Endometrial microvascular endothelial cells (primary cell): ENCODE results near the gene MOK. TPM values are rescaled to one million over a fixed set of nuclear protein-coding genes. Genes with fewer than 3 reads are reported as not detected.

Source experiments
- in situ Hi-C: cut with HindIII; loops from 2 replicates; pipeline ENCODE4 v1.10.0; 2017; ENCODE audit warnings: low sequenced_read_pairs, low pct_unique_long_range_greater_than_20kb; ENCODE audit errors: inconsistent ontology term
- total RNA-seq: library from RNA; depleted of rRNA; stranded (reverse); fragments of >200 nt; gene quantifications from one replicate; pipeline ENCODE4 v1.2.3, GENCODE V29; 2015; ENCODE audit errors: inconsistent ontology term

Gene MOK
- total RNA-seq, 1 donor from 2014 or later: 7.5 TPM

DNA sequence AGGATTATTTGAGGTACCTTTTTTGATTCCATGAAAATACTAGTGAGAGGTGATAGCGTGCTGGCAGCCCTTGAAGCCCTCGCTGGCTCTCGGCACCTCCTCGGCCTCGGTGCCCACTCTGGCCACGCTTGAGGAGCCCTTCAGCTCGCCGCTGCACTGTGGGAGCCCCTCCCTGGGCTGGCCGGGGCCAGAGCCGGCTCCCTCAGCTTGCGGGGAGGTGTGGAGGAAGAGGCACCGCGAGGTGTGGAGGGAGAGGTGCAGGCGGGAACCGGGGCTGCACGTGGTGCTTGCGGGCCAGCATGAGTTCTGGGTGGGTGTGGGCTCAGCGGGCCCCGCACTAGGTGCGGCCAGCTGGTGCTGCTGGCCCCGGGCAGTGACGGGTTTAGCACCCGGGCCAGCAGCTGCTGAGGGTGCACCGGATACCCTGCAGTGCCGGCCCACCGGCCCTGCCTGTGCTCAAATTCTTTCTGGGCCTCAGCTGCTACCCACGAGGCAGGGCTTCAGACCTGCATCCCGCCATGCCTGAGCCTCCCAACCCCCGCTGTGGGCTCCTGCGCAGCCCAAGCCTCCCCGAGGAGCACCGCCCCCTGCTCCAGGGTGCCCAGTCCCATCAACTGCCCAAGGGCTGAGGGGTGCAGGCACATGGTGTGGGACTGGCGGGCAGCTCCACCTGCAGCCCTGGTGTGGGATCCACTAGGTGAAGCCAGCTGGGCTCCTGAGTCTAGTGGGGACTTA, 7.4 kb downstream of the MOK start:
- in situ Hi-C loops: no loop called here

DNA sequence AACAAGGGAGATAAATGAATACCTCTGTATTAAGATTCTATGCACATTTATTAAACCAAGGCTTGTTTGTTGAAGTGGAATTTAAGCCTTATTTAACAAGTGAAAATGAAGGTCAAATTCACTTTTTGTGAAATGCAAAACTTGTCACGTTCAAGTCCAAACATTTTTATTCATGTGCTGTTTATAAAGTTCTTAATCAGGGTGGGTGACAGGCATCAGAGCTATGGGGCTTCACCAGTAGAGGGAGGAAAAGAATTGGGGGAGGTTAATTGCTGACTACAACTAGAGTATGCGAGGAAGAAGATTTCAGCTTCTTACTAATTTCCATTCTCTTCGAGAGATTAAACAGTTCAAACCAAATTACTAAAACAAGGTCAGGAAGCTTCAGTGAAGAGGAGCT, 9.7 kb downstream of the MOK start:
- in situ Hi-C loops: no loop called here

DNA sequence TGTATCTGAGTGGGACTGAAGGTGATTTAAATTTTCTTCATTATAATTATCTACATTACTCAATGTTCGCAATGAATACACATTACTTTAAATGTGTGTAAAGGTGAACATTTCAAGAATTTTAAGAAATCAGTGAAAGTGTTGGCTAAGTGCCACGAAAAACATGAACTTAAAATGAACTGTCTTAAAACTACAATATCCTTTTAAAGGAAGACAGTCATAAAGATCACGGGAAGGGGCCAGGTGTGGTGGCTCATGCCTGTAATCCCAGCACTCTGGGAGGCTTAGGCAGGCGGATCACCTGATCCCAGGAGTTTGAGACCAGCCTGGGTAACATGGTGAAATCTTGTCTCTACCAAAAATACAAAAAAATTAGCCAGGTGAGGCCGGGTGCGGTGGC, 11.2 kb downstream of the MOK start:
- in situ Hi-C loops: no loop called here

DNA sequence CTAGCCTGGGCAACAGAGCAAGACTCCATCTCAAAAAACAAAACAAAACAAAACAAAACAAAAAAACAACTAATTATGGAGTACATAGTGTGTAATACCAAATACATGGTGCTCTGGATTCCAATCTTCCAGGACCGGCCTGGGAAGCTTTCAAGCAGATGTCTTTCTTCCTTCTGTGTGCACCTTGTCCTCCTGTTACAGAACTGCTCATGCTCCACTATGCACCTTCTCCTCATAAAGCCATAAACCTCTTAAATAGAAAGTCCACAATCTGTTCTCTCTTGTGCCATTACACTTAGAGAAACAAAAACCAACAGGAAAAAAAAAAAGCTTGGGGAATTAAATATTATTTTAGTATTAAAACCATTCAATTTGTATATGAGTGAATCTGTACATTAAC, 12.5 kb downstream of the MOK start:
- in situ Hi-C loops: no loop called here

DNA sequence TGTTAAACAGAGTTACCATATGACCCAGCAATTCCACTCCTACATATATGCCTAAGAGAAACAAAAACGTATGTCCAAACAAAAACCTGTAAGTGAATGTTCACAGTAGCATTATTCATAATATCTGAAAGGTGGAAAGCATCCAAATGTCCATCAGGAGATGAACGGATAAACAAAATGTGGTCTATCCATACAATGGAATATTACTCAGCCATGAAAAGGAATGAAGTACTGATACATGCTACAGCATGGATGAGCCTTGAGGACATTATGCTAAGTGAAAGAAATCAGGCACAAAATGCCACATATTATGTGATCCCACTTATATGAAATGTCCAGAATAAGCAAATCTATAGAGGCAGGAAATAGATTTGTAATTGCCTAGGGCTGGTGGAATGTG, 16.8 kb downstream of the MOK start:
- in situ Hi-C loops: no loop called here

DNA sequence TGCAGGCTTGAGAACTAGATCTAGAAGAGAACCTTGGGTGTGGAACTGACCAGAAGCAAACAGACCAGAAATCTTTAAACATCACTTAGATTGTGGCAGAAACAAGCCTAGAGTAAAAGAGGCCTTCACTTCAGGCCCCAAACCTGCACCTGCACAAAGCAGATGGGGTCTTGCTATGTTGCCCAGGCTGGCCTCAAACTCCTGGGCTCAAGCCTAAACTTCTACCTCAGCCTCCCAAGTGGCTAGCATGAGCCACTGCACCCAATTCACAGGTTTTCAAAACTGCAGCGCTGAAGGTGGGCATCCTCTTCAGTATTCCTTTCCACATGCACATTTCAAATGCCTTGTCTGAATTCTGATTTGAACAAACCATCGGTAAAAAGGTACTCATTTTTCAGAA, 19.9 kb downstream of the MOK start:
- in situ Hi-C loops: no loop called here

DNA sequence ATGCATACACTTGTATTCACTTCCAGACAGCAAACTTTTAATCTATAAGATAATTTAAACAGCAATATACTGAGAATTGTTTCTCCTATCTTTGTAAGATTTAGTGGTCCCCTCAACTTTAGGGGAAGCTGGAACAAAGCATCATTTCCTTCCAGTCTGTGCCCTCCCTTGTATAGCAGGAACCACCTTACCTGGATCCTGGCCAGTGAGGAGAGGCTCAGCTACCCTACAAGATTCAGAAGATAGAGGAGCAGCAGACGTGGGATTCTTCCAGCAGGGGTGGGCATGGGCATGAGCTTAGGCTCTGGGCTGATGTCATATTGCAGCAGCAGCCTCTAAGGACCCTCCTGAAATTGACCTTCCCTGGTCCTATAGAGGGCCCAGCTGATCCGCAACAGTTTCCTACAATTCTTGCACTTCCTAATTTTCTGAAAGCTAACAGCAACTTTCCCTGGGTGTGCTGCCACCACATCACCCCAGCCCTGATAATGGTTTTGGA, 21.3 kb downstream of the MOK start:
- in situ Hi-C loops: no loop called here

DNA sequence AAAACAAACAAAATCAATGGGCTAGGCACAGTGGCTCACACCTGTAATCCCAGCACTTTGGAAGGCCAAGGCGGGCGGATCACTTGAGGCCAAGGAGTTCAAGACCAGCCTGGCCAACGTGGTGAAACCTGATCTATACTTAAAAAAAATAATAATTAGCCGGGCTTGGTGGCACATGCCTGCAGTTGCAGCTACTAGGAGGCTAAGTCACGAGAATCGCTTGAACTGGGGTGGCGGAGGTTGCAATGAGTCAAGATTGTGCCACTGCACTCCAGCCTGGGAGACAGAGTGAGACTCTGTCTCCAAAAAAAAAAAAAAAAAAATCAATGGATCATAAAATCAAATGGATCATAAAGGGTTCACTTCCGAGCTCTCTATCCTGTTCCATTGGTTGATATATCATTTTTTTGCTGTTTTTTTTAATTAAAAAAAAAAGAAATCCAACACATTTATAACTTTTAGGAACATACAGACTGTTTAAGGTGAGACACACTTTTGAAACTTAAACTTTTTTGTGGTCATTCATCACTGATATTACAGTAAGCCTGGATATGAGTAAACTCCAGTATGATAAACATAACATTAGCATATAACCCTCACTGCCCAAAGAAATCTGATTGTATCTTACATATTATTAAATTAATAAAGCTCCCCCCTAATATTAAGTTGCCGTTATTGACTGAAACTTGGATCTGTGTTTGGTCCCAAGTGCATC, 22.1 kb downstream of the MOK start:
- in situ Hi-C loops: no loop called here

DNA sequence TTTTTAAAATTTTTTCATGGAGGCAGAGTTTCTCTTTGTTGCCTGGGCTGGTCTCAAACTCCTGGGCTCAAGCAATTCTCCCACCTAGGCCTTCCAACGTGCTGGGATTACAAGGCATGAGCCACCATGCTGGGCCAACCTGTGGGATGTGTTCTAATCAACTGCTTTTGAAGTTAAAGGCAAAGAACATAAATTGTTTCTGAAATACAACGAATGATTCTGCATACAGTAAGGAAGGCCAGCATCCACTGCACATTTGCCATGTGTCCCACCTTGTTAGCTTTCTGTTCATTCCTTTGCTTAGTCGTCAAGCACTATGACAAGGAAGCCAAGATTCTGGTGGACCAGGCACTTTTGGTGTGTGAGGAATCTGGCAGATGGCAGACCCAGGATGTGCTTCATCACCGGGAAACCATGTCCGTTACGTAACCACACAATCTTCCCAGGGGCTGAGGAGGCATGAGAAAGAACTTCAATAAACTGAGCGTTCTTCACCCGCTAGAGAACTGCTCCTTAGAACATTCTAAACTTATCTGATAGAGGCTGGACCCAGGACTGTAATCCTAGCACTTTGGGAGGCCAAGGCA, 24.5 kb downstream of the MOK start:
- in situ Hi-C loops: no loop called here

DNA sequence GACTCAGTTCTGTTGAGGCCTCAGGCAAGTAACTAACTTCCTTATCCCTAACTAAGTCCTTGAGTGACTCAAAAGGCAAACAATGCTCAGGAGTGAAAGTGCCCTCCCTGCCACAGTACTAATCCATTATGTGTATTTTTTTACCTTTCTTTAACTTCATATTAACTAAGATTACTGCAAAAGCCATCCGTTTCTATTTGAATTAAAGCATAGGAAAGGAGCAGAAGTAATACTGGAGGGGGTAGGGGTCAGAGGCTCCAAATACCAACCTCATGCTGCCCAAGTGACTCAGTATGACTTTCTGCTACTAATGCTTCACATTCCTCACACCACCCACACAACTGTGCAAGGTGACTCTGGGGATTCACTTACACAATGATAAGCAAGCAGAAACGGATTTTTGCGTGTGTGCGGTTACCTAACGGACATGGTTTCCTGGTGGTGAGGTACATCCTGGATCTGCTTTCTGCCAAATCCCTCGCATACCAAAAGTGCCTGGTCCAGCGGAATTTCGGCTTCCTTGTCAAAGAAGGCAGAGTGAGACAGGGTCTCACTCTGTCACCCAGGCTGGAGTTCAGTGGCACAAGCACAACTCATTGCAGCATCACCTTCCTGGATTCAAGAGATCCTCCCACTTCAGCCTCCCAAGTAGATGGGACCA, 25.1 kb downstream of the MOK start:
- in situ Hi-C loops: no loop called here

DNA sequence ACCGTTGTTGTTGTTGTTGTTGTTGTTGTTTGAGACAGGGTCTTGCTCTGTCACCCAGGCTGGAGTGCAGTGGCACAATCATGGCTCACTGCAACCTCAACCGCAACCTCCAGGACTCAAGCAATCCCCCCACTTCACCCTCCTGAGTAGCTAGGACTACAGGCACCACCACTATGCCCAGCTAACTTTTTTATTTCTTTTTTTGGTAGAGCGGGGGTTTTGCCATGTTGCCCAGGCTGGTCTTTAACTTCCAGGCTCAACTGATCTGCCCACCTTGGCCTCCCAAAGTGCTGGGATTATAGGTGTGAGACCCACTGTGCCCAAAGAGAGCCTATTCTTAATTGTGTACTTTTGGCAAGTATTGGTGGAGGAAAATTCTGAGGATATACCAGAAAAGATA, 25.7 kb downstream of the MOK start:
- in situ Hi-C loops: no loop called here

DNA sequence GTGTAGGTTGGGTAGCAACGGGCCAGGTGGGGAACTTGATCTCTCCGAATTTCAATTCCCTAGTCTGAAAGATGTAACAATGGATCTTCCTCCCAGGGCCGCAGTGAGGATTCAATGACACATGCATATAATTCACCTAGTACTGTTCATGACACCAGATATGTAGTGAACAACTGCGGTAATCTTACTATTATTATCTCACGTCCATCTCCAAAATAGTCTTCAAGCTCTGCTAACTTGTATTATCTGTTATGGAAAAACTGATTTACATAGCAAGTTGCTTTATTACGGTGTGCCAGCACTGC, 26.4 kb downstream of the MOK start:
- in situ Hi-C loops: no loop called here

DNA sequence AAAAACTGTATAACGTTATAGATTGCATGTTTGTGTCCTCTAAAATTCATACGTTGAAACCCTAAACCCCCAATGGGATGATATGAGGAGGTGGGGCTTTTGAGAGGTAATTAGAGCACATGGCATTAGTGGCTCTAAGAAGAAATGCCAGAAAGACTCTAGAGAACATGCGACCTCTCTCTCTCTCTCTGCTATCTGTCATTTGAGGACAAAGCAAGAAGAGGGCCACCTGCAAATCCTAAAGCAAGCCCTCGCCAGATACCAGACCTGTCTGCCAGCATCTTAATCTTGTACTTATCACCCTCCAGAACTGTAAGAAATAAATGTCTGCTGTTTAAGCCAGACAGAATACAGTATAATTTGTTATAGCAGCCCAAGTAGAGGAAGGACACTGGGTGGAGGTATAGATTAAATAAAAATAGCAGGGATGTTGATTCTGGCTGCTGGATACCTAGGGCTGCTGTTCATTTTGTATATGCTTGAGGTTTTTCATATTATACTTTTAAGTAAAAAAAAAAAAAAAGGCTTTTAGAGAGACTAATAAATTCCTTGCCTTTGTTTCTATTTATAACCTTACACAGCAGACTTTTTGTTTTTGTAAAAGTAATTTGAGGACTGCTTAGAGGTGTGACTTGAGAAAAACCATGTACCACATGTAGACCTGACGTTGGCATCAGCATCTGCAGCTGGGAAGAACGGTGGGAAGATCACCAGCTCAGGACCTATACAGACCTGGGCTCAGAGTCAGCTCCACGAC, 26.9 kb downstream of the MOK start:
- in situ Hi-C loops: no loop called here

DNA sequence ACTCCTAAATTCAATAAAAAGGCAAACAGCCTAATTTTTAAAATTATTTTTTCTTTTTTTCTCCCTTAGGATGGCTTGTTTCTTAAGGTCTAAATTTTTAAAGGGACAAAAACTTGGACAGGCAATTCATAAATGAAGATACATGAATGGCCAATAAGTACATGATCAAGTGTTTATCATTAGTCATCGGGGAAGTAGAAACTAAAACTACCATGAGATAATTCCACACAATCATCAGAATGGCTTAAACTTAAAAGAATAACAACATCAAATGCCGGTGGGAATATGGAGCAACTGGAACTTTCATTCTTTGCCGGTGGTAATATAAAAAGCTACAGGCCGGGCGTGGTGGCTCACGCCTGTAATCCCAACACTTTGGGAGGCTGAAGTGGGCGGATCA, 29.1 kb downstream of the MOK start:
- in situ Hi-C loops: no loop called here

DNA sequence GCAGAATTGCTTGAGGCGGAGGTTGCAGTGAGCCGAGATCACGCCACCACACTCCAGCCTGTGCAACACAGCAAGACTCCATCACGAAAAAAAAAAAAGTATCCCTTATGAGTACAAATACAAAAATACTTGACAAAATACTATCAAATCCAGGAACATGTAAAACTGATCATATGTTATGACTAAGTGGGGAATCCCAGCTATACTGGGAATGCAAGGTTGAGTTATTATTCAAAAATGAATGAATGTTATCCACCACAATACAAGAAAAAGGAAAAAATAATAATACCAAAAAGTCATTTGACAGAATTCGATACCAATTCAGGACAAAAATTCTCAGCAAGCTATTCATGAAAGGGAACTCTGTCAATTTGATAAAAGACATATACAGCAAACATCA, 32.6 kb downstream of the MOK start:
- in situ Hi-C loops: no loop called here

DNA sequence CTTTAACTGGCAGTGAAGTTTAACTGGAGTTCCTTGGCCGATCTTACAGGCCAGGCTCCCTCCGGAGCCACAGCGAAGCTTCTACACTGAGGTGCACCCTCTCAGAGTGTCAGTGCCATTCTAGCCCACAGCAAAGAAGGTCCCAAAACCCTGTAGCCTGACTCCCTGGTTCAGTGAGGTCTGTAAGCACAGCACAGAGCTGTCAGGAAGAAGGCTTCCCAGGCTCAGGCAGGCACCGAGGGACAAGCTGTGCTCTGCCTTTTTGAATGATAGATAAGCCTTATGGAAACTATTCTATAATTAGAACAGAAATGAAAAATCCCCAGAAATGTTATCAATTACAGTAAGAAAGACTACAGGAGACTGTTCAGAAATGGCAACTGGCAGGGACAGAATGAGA, 40.2 kb downstream of the MOK start:
- in situ Hi-C loops: no loop called here

DNA sequence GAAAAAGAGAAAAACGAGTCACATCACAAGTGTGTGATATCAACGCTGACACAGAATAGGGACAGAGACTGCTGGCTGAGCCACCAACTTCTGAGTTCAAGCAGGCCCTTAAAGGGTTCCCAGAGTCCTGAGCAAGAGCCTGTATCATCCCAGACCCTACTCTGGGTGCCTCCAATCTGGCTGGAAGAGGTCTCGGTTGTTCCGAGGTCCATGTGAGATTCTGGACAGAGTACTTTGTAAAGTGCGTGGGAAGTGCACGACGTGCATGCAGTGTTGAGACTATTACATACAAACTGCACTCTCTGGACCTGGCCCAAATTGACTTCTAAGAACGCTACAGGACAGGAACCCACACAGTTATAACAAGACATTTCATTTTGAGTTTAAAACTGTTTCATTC, 40.6 kb downstream of the MOK start:
- in situ Hi-C loops: no loop called here

DNA sequence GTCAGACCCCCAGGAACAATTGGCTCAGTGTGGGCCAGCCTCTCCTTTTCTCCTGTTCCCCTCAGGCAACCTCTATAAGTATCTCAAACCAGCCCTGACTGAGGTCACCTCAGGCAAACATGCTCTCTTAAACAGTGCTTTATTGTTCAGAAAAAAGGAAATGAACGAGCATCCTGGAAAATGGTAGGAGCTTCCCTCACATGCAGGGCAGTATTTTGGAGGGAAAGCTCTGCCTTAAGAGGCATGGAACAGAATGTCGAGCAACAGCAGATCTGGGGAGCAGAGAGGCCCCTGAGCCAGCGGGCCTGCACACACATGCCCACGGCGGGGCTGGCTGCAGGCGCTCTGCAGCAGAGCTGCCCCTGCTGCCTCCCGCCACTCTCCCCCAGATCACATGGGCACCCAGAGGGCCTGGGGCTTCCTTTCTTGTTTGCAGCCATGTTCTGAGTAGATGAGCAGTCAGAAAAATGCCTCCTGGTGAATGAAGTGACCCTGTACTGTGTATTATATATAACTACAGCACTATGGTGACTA, 42.0 kb downstream of the MOK start:
- in situ Hi-C loops: no loop called here

DNA sequence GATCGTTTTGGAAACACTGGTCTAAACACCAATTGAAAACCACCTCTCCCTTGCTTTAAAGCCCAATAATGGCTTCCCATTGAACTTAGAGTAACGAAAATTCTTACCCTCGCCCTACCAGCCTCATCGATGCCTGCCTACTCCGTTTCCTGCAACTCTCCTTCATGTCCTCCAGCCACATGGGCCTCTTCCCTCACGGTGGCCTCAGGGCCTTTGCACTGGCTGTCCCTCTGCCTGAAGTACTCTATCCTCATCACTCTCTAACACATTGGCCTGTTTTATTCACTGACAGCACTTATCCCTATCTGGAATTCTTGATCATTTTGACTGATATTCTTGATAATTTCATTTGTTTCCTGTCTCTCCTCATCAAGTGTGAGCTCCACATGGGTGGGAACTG, 46.8 kb downstream of the MOK start:
- in situ Hi-C loops: no loop called here
